Midbrain (tissue), 1 donor: ENCODE data around the gene LGALS13.
"Not testable (repeated sequence)": the region's sequence is repeated elsewhere in the genome, so short reads cannot be mapped to it uniquely, and the experiment has no call there.

Experiments used
- DNase-seq: peaks from one replicate; lab custom pipeline; 2025; lab: John Stamatoyannopoulos, UW

Gene LGALS13

GRCh38 chr19:39623946-39624345, 21.6 kb downstream of the LGALS13 start:
- no peak for DNase-seq

DNA sequence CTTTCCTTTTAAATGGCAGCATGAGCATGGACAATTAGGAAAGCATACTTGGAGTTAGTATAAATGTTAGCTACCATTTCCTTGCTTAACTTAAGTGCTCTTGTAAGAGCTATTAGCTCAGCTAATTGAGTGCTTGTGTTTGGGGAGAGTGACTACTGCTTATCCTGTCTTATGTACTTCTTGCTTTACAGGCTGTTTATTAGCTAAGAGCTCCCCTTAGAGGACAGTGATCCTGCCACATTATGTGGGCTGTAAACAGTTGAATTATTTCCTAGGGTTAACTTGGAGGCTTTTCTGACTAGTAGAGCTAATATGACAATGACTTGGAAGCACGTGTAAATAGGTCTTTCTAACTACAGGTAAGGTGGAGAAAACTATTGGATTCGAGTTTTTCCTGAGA, 25.3 kb downstream of the LGALS13 start:
- DNase-seq, result not testable (repeated sequence)

DNA sequence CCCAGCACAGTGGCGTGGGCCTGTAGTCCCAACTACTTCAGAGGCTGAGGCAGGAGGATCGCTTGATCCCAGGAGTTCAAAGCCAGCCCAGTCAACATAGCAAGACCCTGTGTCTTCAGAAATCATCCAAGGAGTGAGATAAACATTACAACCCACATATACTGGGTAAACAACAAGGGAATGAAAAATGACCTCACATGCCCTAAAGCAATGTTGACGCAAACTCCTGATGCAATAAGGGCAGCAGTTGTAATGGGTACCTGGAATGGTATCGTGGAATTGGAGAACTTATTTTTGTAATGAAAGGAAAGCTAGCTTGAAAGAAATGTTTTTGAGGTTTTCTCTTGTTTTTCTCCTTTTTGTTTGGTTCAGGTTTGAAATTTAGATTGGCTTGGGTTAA, 28.9 kb downstream of the LGALS13 start:
- no peak for DNase-seq

- no peak for DNase-seq
Observed at GRCh38 chr19:39631626-39632025, 29.3 kb downstream of the LGALS13 start.

GRCh38 chr19:39637891-39638290, 35.6 kb downstream of the LGALS13 start:
- DNase-seq, result no peak

DNA sequence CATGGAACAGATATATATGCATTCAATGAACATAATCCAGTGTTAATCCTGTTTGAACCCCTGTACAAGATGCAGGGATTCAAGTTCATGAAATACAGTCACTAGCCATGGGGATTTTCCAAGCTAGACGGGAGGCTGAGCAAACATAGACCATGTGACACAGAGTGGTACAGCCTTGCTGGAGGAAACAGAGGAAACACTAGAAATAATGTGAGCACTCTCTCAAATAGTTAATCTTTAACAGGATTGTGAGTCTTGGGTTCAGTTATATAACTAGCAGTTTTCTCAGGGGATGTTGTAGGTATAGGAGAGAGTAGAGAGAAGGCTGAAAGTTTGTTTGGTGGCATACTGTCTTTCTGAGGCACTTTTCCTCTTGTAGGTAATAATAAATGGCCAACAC, 39.4 kb downstream of the LGALS13 start:
- no peak for DNase-seq

GRCh38 chr19:39643591-39643990, 41.3 kb downstream of the LGALS13 start:
- DNase-seq, result no peak

- DNase-seq, result no peak
Observed at GRCh38 chr19:39645800-39646411, 43.6 kb downstream of the LGALS13 start.

GRCh38 chr19:39647918-39648317, 45.6 kb downstream of the LGALS13 start:
- no peak for DNase-seq

GRCh38 chr19:39655613-39656012, 53.3 kb downstream of the LGALS13 start, which contains the start of gene LGALS16:
Gene LGALS16, plus strand, starts transcription at chr19:39655913. Its CDS starts 49 bp downstream, at chr19:39655962.
- no peak for DNase-seq
